ENCODE results near the gene CACNA2D3. TPM values are rescaled to one million over a fixed set of nuclear protein-coding genes. Genes with fewer than 3 reads are reported as not detected.
A peak's percentile ranks its signal among the peaks of the same experiment; 100 is the strongest.

CACNA2D3 gene
- total and polyA plus RNA-seq, 2 donors from 2014 or later = 5.7 to 11.2 TPM

GRCh38 chr3:54949491-54950044 is 827.2 kb downstream of the CACNA2D3 start:
- FAIRE-seq (no peak), DNase-seq (no peak)
- H3K9ac ChIP-seq (ENCODE audit: low read length in 3 of 3) = no peak overlapping the region
- TF ChIP-seq CTCF (IDR thresholded peaks at IDR 0.05; ENCODE audit: borderline replicate concordance, extremely low read depth, insufficient read depth) = no peak
- no peaks in the 10 kb centered on the region for H3K9me3 ChIP-seq (ENCODE audit: control insufficient read depth in 2 of 3, insufficient read depth in 1 of 3, low read length in 3 of 3)
- H3K27ac ChIP-seq (ENCODE audit: low read depth in 2 of 2, low read length in 2 of 2) = no peak overlapping the region
- H3K36me3 ChIP-seq (ENCODE audit: control insufficient read depth in 2 of 3, insufficient read depth in 3 of 3, low read length in 3 of 3) = no peaks in the 10 kb centered on the region
- no peaks in the 10 kb centered on the region for H3K27me3 ChIP-seq (ENCODE audit: control insufficient read depth, insufficient read depth, low read length)
- no peaks in the 10 kb centered on the region for H3K4me1 ChIP-seq (ENCODE audit: control insufficient read depth in 2 of 3, insufficient read depth in 2 of 3, low read depth in 1 of 3, low read length in 3 of 3)
- no peak overlapping the region for H3K4me3 ChIP-seq (ENCODE audit: low read length in 3 of 3)
- intact Hi-C loops (cut with DNase I) = no loop called here

- no peaks in the 10 kb centered on the region for H3K4me1 ChIP-seq (ENCODE audit: control insufficient read depth in 2 of 3, insufficient read depth in 2 of 3, low read depth in 1 of 3, low read length in 3 of 3)
- TF ChIP-seq CTCF (IDR thresholded peaks at IDR 0.05; ENCODE audit: borderline replicate concordance, extremely low read depth, insufficient read depth) = no peak
- H3K9me3 ChIP-seq (ENCODE audit: control insufficient read depth in 2 of 3, insufficient read depth in 1 of 3, low read length in 3 of 3) = no peaks in the 10 kb centered on the region
- no peak overlapping the region for H3K9ac ChIP-seq (ENCODE audit: low read length in 3 of 3)
- no peak for DNase-seq
- H3K27ac ChIP-seq (ENCODE audit: low read depth in 2 of 2, low read length in 2 of 2) = no peak overlapping the region
- H3K4me3 ChIP-seq (ENCODE audit: low read length in 3 of 3) = no peak overlapping the region
- FAIRE-seq = no peak
- no peaks in the 10 kb centered on the region for H3K36me3 ChIP-seq (ENCODE audit: control insufficient read depth in 2 of 3, insufficient read depth in 3 of 3, low read length in 3 of 3)
- intact Hi-C loops (cut with DNase I) = no loop called here
- no peaks in the 10 kb centered on the region for H3K27me3 ChIP-seq (ENCODE audit: control insufficient read depth, insufficient read depth, low read length)
These were observed 828.1 kb downstream of the CACNA2D3 start for GRCh38 chr3:54950391-54951003.

GRCh38 chr3:54951405-54951804 is 829.1 kb downstream of the CACNA2D3 start:
- no peaks in the 10 kb centered on the region for H3K36me3 ChIP-seq (ENCODE audit: control insufficient read depth in 2 of 3, insufficient read depth in 3 of 3, low read length in 3 of 3)
- no peaks in the 10 kb centered on the region for H3K27me3 ChIP-seq (ENCODE audit: control insufficient read depth, insufficient read depth, low read length)
- no peak overlapping the region for H3K4me3 ChIP-seq (ENCODE audit: low read length in 3 of 3)
- no peak overlapping the region for H3K9ac ChIP-seq (ENCODE audit: low read length in 3 of 3)
- peak; percentile 56 to 83 (median 71) for DNase-seq
- H3K27ac ChIP-seq (ENCODE audit: low read depth in 2 of 2, low read length in 2 of 2) = no peak overlapping the region
- TF ChIP-seq CTCF (IDR thresholded peaks at IDR 0.05; ENCODE audit: borderline replicate concordance, extremely low read depth, insufficient read depth) = peak; percentile 37
- intact Hi-C loops (cut with DNase I) = no loop called here
- FAIRE-seq = no peak
- no peaks in the 10 kb centered on the region for H3K4me1 ChIP-seq (ENCODE audit: control insufficient read depth in 2 of 3, insufficient read depth in 2 of 3, low read depth in 1 of 3, low read length in 3 of 3)
- no peaks in the 10 kb centered on the region for H3K9me3 ChIP-seq (ENCODE audit: control insufficient read depth in 2 of 3, insufficient read depth in 1 of 3, low read length in 3 of 3)

All from kidney (tissue), 14 donors.